ENCODE data around the gene ATP9B.

ATP9B gene

GRCh38 chr18:79402209-79402576 lies 333.0 kb downstream of the ATP9B start:
- H3K27me3 ChIP-seq (ENCODE audit: insufficient read depth, low read length), result no peaks in the 10 kb centered on the region; the same call in 1 of the 2 replicates
- no peaks in the 10 kb centered on the region for H3K4me1 ChIP-seq (ENCODE audit: control insufficient read depth, insufficient read depth, low read length, unreplicated experiment)
- no peak overlapping the region for H2AFZ ChIP-seq (ENCODE audit: low read length, unreplicated experiment)
- no peaks in the 10 kb centered on the region for H3K36me3 ChIP-seq (ENCODE audit: insufficient read depth, low read length)
- no peaks in the 10 kb centered on the region for H3K79me2 ChIP-seq (ENCODE audit: control insufficient read depth, insufficient read depth, low read length, unreplicated experiment)
- H3K27ac ChIP-seq (ENCODE audit: low read depth, low read length), result no peak overlapping the region
- H3K4me3 ChIP-seq (ENCODE audit: low read depth, low read length), result no peak overlapping the region

- H2AFZ ChIP-seq (ENCODE audit: low read length, unreplicated experiment), result no peak overlapping the region
- no peak overlapping the region for H3K4me3 ChIP-seq (ENCODE audit: low read depth, low read length)
- no peaks in the 10 kb centered on the region; the same call in 1 of the 2 replicates for H3K27me3 ChIP-seq (ENCODE audit: insufficient read depth, low read length)
- no peak overlapping the region for H3K27ac ChIP-seq (ENCODE audit: low read depth, low read length)
- H3K36me3 ChIP-seq (ENCODE audit: insufficient read depth, low read length), result no peaks in the 10 kb centered on the region
- no peaks in the 10 kb centered on the region for H3K79me2 ChIP-seq (ENCODE audit: control insufficient read depth, insufficient read depth, low read length, unreplicated experiment)
- H3K4me1 ChIP-seq (ENCODE audit: control insufficient read depth, insufficient read depth, low read length, unreplicated experiment), result no peaks in the 10 kb centered on the region
Observed at GRCh38 chr18:79402977-79403722, 334.0 kb downstream of the ATP9B start.

DNA sequence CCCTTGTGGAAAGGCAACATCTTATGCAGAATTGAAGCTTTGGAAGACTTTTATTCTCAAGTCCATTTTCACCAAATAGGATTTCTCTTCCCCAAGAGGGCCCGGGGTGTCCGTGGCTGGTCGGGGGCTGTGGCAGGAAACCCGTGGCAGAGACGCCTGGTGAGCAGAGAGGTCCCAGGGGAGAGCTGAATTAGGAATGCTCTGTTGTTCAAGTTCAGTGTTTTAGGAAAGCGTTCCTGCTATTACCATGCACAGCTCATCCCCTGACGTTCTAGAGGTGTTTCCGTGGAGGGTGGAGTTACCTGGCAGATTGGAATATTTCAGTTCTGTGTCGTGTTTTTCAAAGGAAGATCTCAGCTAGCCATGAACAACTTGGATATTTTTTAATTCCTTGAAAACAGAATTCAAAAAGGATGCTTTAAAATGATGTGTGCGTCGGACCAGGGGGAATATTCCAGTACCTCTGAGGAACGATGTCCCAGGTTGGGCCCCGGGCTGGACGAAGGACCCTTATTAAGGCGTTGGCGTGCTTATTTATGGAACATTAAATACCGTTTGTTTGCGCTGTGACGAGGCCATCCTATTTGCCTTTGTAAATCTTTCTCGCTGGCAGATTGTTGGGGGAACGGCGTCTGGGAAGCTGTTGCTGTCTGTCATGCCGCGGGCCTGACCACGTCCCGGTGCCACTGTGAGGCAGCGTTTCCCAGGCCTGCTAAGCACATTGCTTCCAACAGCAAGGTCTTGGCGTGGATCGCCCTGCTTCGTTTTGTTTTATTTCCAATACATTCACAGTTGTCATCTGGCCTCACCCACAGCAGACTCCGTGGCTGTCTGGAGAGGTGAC lies 334.8 kb downstream of the ATP9B start:
- Histone ChIP-seq H3K79me2 (ENCODE audit: control insufficient read depth, insufficient read depth, low read length, unreplicated experiment) (no peaks in the 10 kb centered on the region), H3K27ac (ENCODE audit: low read depth, low read length) (no peak overlapping the region), H3K4me1 (ENCODE audit: control insufficient read depth, insufficient read depth, low read length, unreplicated experiment) (no peaks in the 10 kb centered on the region)

GRCh38 chr18:79404567-79404910 lies 335.3 kb downstream of the ATP9B start:
- Histone ChIP-seq H3K4me3 (ENCODE audit: low read depth, low read length) (no peak overlapping the region), H3K27me3 (ENCODE audit: insufficient read depth, low read length) (no peaks in the 10 kb centered on the region; the same call in 1 of the 2 replicates), H2AFZ (ENCODE audit: low read length, unreplicated experiment) (no peak overlapping the region), H3K4me1 (ENCODE audit: control insufficient read depth, insufficient read depth, low read length, unreplicated experiment) (no peaks in the 10 kb centered on the region), H3K27ac (ENCODE audit: low read depth, low read length) (no peak overlapping the region), H3K36me3 (ENCODE audit: insufficient read depth, low read length) (no peaks in the 10 kb centered on the region), H3K79me2 (ENCODE audit: control insufficient read depth, insufficient read depth, low read length, unreplicated experiment) (no peaks in the 10 kb centered on the region)

More for the DNA sequence above, 334.8 kb downstream of the ATP9B start:
- Histone ChIP-seq H3K36me3 (ENCODE audit: insufficient read depth, low read length) (no peaks in the 10 kb centered on the region), H2AFZ (ENCODE audit: low read length, unreplicated experiment) (no peak overlapping the region), H3K4me3 (ENCODE audit: low read depth, low read length) (no peak overlapping the region), H3K27me3 (ENCODE audit: insufficient read depth, low read length) (no peaks in the 10 kb centered on the region; the same call in 1 of the 2 replicates)

DNA sequence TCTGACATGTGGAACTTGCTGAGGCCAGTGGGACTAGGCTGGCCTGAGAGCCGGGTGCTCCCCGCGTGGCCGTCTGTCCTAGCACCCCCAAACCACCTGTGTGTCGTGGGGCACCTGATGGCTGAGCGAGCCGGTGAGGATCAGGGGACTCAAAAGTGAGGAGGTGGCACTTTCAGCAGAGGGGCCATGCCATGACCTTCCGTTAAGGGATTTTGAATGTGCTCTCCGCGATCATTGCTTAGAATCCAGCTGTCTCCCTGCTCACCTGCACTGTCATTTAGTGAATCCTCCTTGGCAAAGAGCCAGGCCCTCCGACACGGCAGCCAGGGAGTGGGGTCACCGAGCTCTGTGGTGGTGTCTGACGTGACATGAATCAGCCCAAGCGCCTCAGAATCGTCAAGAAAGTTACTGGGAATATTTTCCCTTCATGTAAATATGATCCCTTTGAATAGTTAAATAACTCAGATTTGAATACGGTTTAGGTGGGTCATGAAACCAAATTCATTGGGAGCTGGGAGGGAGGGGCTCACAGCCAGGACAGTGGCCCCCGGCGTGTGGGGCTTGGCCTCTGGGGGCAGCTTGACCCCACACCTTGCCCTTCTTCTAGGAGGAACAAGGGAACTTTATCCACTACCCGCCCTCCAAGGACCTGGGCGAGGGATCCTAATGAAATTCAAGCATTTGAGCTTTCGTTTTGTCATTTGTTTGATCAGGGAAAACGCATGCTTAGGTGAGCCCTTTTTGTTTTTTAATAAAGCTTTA lies 336.0 kb downstream of the ATP9B start:
- Histone ChIP-seq H2AFZ (ENCODE audit: low read length, unreplicated experiment) (no peak overlapping the region), H3K36me3 (ENCODE audit: insufficient read depth, low read length) (no peaks in the 10 kb centered on the region), H3K27me3 (ENCODE audit: insufficient read depth, low read length) (no peaks in the 10 kb centered on the region), H3K4me3 (ENCODE audit: low read depth, low read length) (no peak overlapping the region), H3K79me2 (ENCODE audit: control insufficient read depth, insufficient read depth, low read length, unreplicated experiment) (no peaks in the 10 kb centered on the region), H3K4me1 (ENCODE audit: control insufficient read depth, insufficient read depth, low read length, unreplicated experiment) (no peaks in the 10 kb centered on the region), H3K27ac (ENCODE audit: low read depth, low read length) (no peak overlapping the region)

DNA sequence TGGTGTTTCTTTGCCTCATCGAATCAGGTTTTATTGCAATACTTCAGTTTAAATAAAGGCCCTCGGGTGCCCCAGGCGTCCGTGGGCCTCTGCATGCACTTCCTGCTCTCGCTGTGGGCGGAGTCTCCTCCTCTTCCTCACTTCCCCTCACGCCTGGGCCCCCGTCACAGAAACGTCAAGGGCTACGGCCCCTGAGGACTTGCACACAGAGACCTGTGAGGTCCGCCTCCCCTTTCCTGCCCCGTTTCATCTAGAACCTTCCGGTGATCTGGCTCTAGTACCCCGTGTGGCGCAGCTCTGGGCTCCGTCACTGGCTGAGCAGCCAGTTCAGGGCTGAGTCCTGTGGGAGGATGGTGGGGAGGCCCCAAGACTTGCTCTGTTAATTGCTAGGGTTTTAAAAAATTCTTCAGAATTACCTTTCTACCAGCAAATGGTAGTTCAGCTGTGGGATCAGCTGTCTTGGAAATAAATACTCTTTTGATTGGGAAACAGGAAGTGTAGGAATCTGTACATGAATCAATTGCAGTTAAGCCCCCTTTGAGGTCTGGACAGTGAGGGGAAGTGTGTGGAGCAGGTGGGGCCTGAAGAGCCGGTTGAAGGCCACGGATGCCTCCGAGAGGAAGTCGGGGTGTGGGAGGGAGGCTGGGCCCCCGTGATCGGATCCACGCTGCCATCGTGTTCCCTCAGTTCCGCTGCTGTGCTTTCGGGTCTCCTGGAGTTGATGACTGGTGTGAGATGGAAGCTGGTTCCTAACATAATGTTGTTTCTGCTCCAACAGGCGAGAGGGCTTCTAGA lies 336.8 kb downstream of the ATP9B start:
- H2AFZ ChIP-seq (ENCODE audit: low read length, unreplicated experiment), result no peak overlapping the region
- H3K4me3 ChIP-seq (ENCODE audit: low read depth, low read length), result no peak overlapping the region
- no peaks in the 10 kb centered on the region for H3K79me2 ChIP-seq (ENCODE audit: control insufficient read depth, insufficient read depth, low read length, unreplicated experiment)
- no peaks in the 10 kb centered on the region for H3K36me3 ChIP-seq (ENCODE audit: insufficient read depth, low read length)
- no peaks in the 10 kb centered on the region for H3K27me3 ChIP-seq (ENCODE audit: insufficient read depth, low read length)
- H3K27ac ChIP-seq (ENCODE audit: low read depth, low read length), result no peak overlapping the region
- no peaks in the 10 kb centered on the region for H3K4me1 ChIP-seq (ENCODE audit: control insufficient read depth, insufficient read depth, low read length, unreplicated experiment)

DNA sequence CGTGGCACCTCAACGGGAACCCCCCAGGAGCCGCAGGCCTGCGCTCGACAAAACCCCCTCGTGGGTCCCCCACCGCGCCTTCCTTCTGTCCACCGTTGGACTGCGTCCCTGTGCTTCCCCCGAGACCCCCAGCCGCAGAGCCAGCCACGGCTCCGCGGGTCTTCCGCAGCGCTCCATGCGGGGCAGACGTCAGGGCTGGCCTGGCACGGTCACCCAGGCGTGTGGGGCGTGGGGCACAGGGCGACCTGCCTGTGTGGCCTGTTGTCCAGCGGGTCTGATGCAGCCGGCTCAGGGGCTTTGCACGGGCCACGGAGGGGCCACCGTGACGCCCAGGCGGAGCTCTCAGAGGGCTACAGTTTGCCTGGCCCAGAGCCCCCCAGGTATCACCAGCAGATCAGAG lies 337.5 kb downstream of the ATP9B start:
- H2AFZ ChIP-seq (ENCODE audit: low read length, unreplicated experiment), result no peak overlapping the region
- no peaks in the 10 kb centered on the region for H3K4me1 ChIP-seq (ENCODE audit: control insufficient read depth, insufficient read depth, low read length, unreplicated experiment)
- H3K27me3 ChIP-seq (ENCODE audit: insufficient read depth, low read length), result no peaks in the 10 kb centered on the region
- no peak overlapping the region for H3K4me3 ChIP-seq (ENCODE audit: low read depth, low read length)
- H3K36me3 ChIP-seq (ENCODE audit: insufficient read depth, low read length), result no peaks in the 10 kb centered on the region
- no peaks in the 10 kb centered on the region for H3K79me2 ChIP-seq (ENCODE audit: control insufficient read depth, insufficient read depth, low read length, unreplicated experiment)
- no peak overlapping the region for H3K27ac ChIP-seq (ENCODE audit: low read depth, low read length)

GRCh38 chr18:79409313-79409712 lies 340.1 kb downstream of the ATP9B start:
- H3K36me3 ChIP-seq (ENCODE audit: insufficient read depth, low read length), result no peaks in the 10 kb centered on the region
- H3K4me3 ChIP-seq (ENCODE audit: low read depth, low read length), result no peak overlapping the region
- no peaks in the 10 kb centered on the region for H3K4me1 ChIP-seq (ENCODE audit: control insufficient read depth, insufficient read depth, low read length, unreplicated experiment)
- no peaks in the 10 kb centered on the region for H3K27me3 ChIP-seq (ENCODE audit: insufficient read depth, low read length)
- no peaks in the 10 kb centered on the region for H3K79me2 ChIP-seq (ENCODE audit: control insufficient read depth, insufficient read depth, low read length, unreplicated experiment)
- H2AFZ ChIP-seq (ENCODE audit: low read length, unreplicated experiment), result no peak overlapping the region
- no peak overlapping the region for H3K27ac ChIP-seq (ENCODE audit: low read depth, low read length)

DNA sequence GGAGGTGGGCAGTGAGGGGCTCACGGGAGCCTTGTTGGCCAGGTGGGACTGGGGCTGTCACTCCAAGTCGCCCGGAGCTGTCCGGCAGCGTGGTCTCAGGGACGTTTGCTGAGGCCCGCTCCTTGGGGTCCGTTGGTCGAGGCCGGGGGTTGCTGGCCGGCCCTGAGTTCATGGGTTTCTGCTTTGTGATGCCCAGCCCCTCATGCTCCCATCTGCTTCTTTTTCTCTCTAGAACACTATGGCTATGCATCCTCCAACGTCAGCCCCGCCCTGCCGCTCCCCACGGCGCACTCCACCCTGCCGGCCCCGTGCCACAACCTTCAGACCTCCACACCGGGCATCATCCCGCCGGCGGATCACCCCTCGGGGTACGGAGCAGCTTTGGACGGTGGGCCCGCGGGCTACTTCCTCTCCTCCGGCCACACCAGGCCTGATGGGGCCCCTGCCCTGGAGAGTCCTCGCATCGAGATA lies 341.0 kb downstream of the ATP9B start:
- Histone ChIP-seq H3K4me1 (ENCODE audit: control insufficient read depth, insufficient read depth, low read length, unreplicated experiment) (no peaks in the 10 kb centered on the region), H2AFZ (ENCODE audit: low read length, unreplicated experiment) (no peak overlapping the region), H3K27me3 (ENCODE audit: insufficient read depth, low read length) (no peaks in the 10 kb centered on the region), H3K4me3 (ENCODE audit: low read depth, low read length) (no peak overlapping the region), H3K27ac (ENCODE audit: low read depth, low read length) (no peak overlapping the region), H3K36me3 (ENCODE audit: insufficient read depth, low read length) (no peaks in the 10 kb centered on the region), H3K79me2 (ENCODE audit: control insufficient read depth, insufficient read depth, low read length, unreplicated experiment) (no peaks in the 10 kb centered on the region)

All from ACC112 (cell line).